IMR-90 (cell line): ENCODE measurements around the gene ABHD16A. TPM values are rescaled to one million over a fixed set of nuclear protein-coding genes. Genes with fewer than 3 reads are reported as not detected.
A peak's percentile ranks its signal among the peaks of the same experiment; 100 is the strongest.

Experiments
- ATAC-seq: fragments of 200-7000 bp; cut with Tn5 transposase; 2 replicates; pipeline ENCODE4 v1.9.1; 2020; ENCODE audit warnings: low read depth, mild to moderate bottlenecking, moderate library complexity
- BruUV-seq: library from RNA; stranded (reverse); fragments of 400-500 nt; replicated peaks from 2 replicates; lab custom pipeline; 2021; lab: Mats Ljungman, UMichigan
- CTCF ChIA-PET: fragments of 300-600 bp; formaldehyde crosslinking; extraction: SDS; loops from one replicate; lab custom pipeline; 2021; ENCODE audit warnings: antibody characterized with exemption; lab: Yijun Ruan, JAX
- POLR2A ChIA-PET: fragments of 300-600 bp; sonication (Branson Sonifier 250); formaldehyde crosslinking; loops from one replicate; lab custom pipeline; 2022; ENCODE audit warnings: antibody characterized with exemption; ENCODE audit not compliant: unreplicated experiment; lab: Charles Lee
- DNase-seq: peaks from one replicate; pipeline ENCODE4 v3.0.0; 2013
- H2AFZ ChIP-seq: replicated peaks from 2 replicates; pipeline ENCODE3; 2013; ENCODE audit warnings: low read length, mild to moderate bottlenecking; ENCODE audit not compliant: poor library complexity
- H2AK5ac ChIP-seq: 2 replicates; pipeline ENCODE4 v1.6.1; 2013; ENCODE audit warnings: low read depth, low read length, inconsistent platforms
- H2AK9ac ChIP-seq: replicated peaks from 2 replicates; pipeline ENCODE3; 2013; ENCODE audit warnings: mild to moderate bottlenecking, low read depth, low read length, moderate library complexity; ENCODE audit not compliant: poor library complexity
- H2BK120ac ChIP-seq: 2 replicates; pipeline ENCODE4 v1.6.1; 2013; ENCODE audit warnings: low read depth, low read length, inconsistent platforms
- H2BK15ac ChIP-seq: 3 replicates; pipeline ENCODE4 v1.6.1; 2013; ENCODE audit warnings: low read depth, low read length, inconsistent platforms
- H2BK20ac ChIP-seq: 2 replicates; pipeline ENCODE4 v1.6.1; 2013; ENCODE audit warnings: low read depth, mild to moderate bottlenecking, inconsistent platforms, low read length, moderate library complexity
- H2BK5ac ChIP-seq: 2 replicates; pipeline ENCODE4 v1.6.1; 2013; ENCODE audit warnings: mild to moderate bottlenecking, low read depth, low read length, inconsistent platforms; ENCODE audit not compliant: poor library complexity, severe bottlenecking
- H3K14ac ChIP-seq: replicated peaks from 2 replicates; pipeline ENCODE4 v1.6.1; 2013; ENCODE audit warnings: low read depth, low read length, inconsistent platforms
- H3K18ac ChIP-seq: 2 replicates; pipeline ENCODE4 v1.6.1; 2013; ENCODE audit warnings: low read depth, low read length, control low read depth
- H3K23ac ChIP-seq: 2 replicates; pipeline ENCODE4 v1.6.1; 2013; ENCODE audit warnings: low read depth, low read length, inconsistent platforms
- H3K27ac ChIP-seq: 2 replicates; pipeline ENCODE4 v1.5.1; 2013; ENCODE audit warnings: mild to moderate bottlenecking, control low read depth, low read length; ENCODE audit not compliant: insufficient read depth
- H3K27me3 ChIP-seq: 2 replicates; pipeline ENCODE4 v1.6.1; 2013; ENCODE audit warnings: low read length; ENCODE audit not compliant: control insufficient read depth, insufficient read depth
- H3K36me3 ChIP-seq: 2 replicates; pipeline ENCODE4 v1.6.1; 2013; ENCODE audit warnings: low read length, mixed read lengths; ENCODE audit not compliant: control insufficient read depth, insufficient read depth
- H3K4ac ChIP-seq: 2 replicates; pipeline ENCODE4 v1.6.1; 2013; ENCODE audit warnings: low read depth, low read length, inconsistent platforms
- H3K4me1 ChIP-seq: 2 replicates; pipeline ENCODE4 v1.6.1; 2013; ENCODE audit warnings: low read length, mixed read lengths; ENCODE audit not compliant: control insufficient read depth, insufficient read depth
- H3K4me2 ChIP-seq: 2 replicates; pipeline ENCODE4 v1.6.1; 2013; ENCODE audit warnings: low read depth, mild to moderate bottlenecking, control low read depth, low read length, moderate library complexity
- H3K4me3 ChIP-seq: 2 replicates; pipeline ENCODE4 v1.5.1; 2013; ENCODE audit warnings: low read depth, mild to moderate bottlenecking, control low read depth, low read length, moderate library complexity; ENCODE audit not compliant: insufficient read depth
- H3K56ac ChIP-seq: 2 replicates; pipeline ENCODE4 v1.6.1; 2013; ENCODE audit warnings: low read length, inconsistent platforms; ENCODE audit not compliant: insufficient read depth; ENCODE audit errors: extremely low read depth
- H3K79me1 ChIP-seq, 2 experiments: 2 replicates each; pipeline ENCODE4 v1.6.1; 2013; ENCODE audit warnings: low read length in 2 of 2, inconsistent platforms in 1 of 2, low read depth in 1 of 2
- H3K9ac ChIP-seq: 2 replicates; pipeline ENCODE4 v1.6.1; 2013; ENCODE audit warnings: low read depth, low read length, control low read depth
- H3K9me1 ChIP-seq: 2 replicates; pipeline ENCODE4 v1.6.1; 2013; ENCODE audit warnings: low read length, inconsistent platforms; ENCODE audit not compliant: insufficient read depth
- H3K9me3 ChIP-seq: 2 replicates; pipeline ENCODE4 v1.6.1; 2013; ENCODE audit warnings: low read length; ENCODE audit not compliant: control insufficient read depth, insufficient read depth
- H4K20me1 ChIP-seq: 2 replicates; pipeline ENCODE4 v1.6.1; 2013; ENCODE audit warnings: low read length, inconsistent platforms; ENCODE audit not compliant: insufficient read depth
- H4K5ac ChIP-seq: 2 replicates; pipeline ENCODE4 v1.6.1; 2013; ENCODE audit warnings: mild to moderate bottlenecking, low read depth, low read length, control low read depth
- H4K8ac ChIP-seq, 2 experiments: 2 replicates each; pipeline ENCODE4 v1.6.1; 2013; ENCODE audit warnings: low read depth in 2 of 2, low read length in 2 of 2, control low read depth in 1 of 2, inconsistent platforms in 1 of 2
- H4K91ac ChIP-seq: 2 replicates; pipeline ENCODE4 v1.6.1; 2013; ENCODE audit warnings: low read depth, low read length, inconsistent platforms; ENCODE audit not compliant: insufficient read depth
- CEBPB ChIP-seq: IDR thresholded peaks from 2 replicates; pipeline ENCODE4 v1.6.1; 2012; ENCODE audit warnings: low read depth, low read length, improper control_type of control experiment
- CHD1 ChIP-seq: IDR thresholded peaks from 2 replicates; pipeline ENCODE4 v1.6.1; 2012; ENCODE audit warnings: low read depth, low read length, improper control_type of control experiment
- MAFK ChIP-seq: IDR thresholded peaks from 2 replicates; pipeline ENCODE4 v1.6.1; 2012; ENCODE audit warnings: low read depth, low read length, improper control_type of control experiment
- MXI1 ChIP-seq: IDR thresholded peaks from 2 replicates; pipeline ENCODE4 v1.6.1; 2012; ENCODE audit warnings: low read depth, mild to moderate bottlenecking, low read length, moderate library complexity, borderline replicate concordance
- POLR2A ChIP-seq: IDR thresholded peaks from 2 replicates; pipeline ENCODE4 v1.6.1; 2012; ENCODE audit warnings: mild to moderate bottlenecking, low read depth, low read length
- RCOR1 ChIP-seq: IDR thresholded peaks from 2 replicates; pipeline ENCODE4 v1.6.1; 2012; ENCODE audit warnings: mild to moderate bottlenecking, low read length, improper control_type of control experiment; ENCODE audit not compliant: insufficient replicate concordance
- WGBS, 2 experiments: methylation state at CpG; one replicate each; pipeline versions ENCODE4 v1.1.5 to v1.1.7; 2013; ENCODE audit warnings: missing lambda C conversion rate in 2 of 2; ENCODE audit not compliant: insufficient read length in 1 of 2; ENCODE audit errors: extremely low coverage in 2 of 2; 5-methylcytosine and 5-hydroxymethylcytosine counted together
- dilution Hi-C: fragments of 300-500 bp; cut with HindIII; formaldehyde crosslinking; loops from one replicate; pipeline ENCODE4 v1.14.3; 2018; ENCODE audit warnings: low sequenced_read_pairs; ENCODE audit not compliant: unreplicated experiment
- in situ Hi-C: fragments of 300-500 bp; cut with MboI; formaldehyde crosslinking; loops from 3 replicates; pipeline ENCODE4 v1.14.3; 2019; ENCODE audit warnings: low sequenced_read_pairs, inconsistent platforms, mixed read lengths
- intact Hi-C: fragments of 100-400 bp; cut with micrococcal nuclease; formaldehyde crosslinking; loops from 2 replicates; pipeline ENCODE4 v1.10.0; 2022
- polyA plus RNA-seq, 3 experiments: library from polyadenylated mRNA; depleted of rRNA; stranded (reverse); fragments of >200 nt; gene quantifications; 2 replicates each; pipeline ENCODE4 v1.2.3, GENCODE V29; 2012; ENCODE audit warnings: low replicate concordance in 1 of 3
- total RNA-seq: library from RNA; depleted of rRNA; stranded (reverse); fragments of >200 nt; gene quantifications from 2 replicates; pipeline ENCODE4 v1.2.3, GENCODE V29; 2012

Gene ABHD16A
- total and polyA plus RNA-seq, 2 of the 4 experiments (the other 2 are of a cell fraction), result 31.5 to 35.1 TPM

- Histone ChIP-seq H3K79me1 (peaks cover 26 to 84% of the 10 kb centered on the region in 2 experiments; a peak in 3 of 4 replicates), H3K27me3 (no peaks in the 10 kb centered on the region), H3K23ac (peak within 1 kb of the TSS; percentile 57), H2AK9ac (peak within 1 kb of the TSS; percentile 90), H3K4ac (peak within 1 kb of the TSS; percentile 88), H4K20me1 (peaks cover 17% of the 10 kb centered on the region), H2BK5ac (peak within 1 kb of the TSS; percentile 78), H3K4me3 (peak within 1 kb of the TSS; percentile 92), H2BK120ac (peak within 1 kb of the TSS; percentile 18; the same call in 1 of the 2 replicates), H3K36me3 (peaks cover 15% of the 10 kb centered on the region), H3K18ac (peak within 1 kb of the TSS; percentile 47), H3K14ac (peak within 1 kb of the TSS; percentile 95), H4K5ac (peak within 1 kb of the TSS; percentile 57), H2BK15ac (no peak within 1 kb of the TSS), H3K9me3 (no peaks in the 10 kb centered on the region), H2BK20ac (no peak within 1 kb of the TSS), H2AK5ac (peak within 1 kb of the TSS; percentile 89), H3K4me2 (peak within 1 kb of the TSS; percentile 87), H3K4me1 (peaks cover 21% of the 10 kb centered on the region), H3K9me1 (peaks cover 17% of the 10 kb centered on the region; the same call in 1 of the 2 replicates), H2AFZ (peak within 1 kb of the TSS; percentile 89), H3K9ac (peak within 1 kb of the TSS; percentile 98), H3K56ac (peak within 1 kb of the TSS; percentile 90), H3K27ac (peak within 1 kb of the TSS; percentile 93), H4K8ac (peak within 1 kb of the TSS; percentile 82 to 95), H4K91ac (peak within 1 kb of the TSS; percentile 86)
- dilution Hi-C loops, result no loop called here
- ChIA-PET CTCF (interaction anchor here (0.6 kb wide), 1 partner anchor 114 kb away, joined by 3 read pairs; the partner anchor contains the start of gene ATP6V1G2), POLR2A (interaction anchor here (0.5 to 1.2 kb wide), 8 partner anchors 9 to 1758 kb away, joined by 3 to 11 read pairs (median 3); partner anchors contain the start of genes ABHD16A and BAG6)
- in situ Hi-C loops, result no loop called here
- TF ChIP-seq CHD1 (no peak), CEBPB (peak; percentile 86), MAFK (no peak), MXI1 (peak; percentile 24; the same call in 1 of the 2 replicates), RCOR1 (no peak), POLR2A (peak; percentile 76)
- peak; percentile 75 for DNase-seq
- no TSS peak for BruUV-seq
- intact Hi-C loops, result loop anchor here (5.0 kb wide), 1 partner anchor 172 kb away; no protein-coding TSS in a partner anchor
- WGBS, 2 experiments, result 1% methylated on average over 38 of the region's 52 CpGs; no CpG with 5 or more reads in 1 of the 2 experiments
- ATAC-seq, result peak; percentile 82
Measured at GRCh38 chr6:31660381-31661261, 42.5 kb downstream of the ABHD16A start, which contains the start of gene C6orf47. Gene C6orf47, minus strand, starts transcription at chr6:31660778. Its CDS starts 831 bp downstream, at chr6:31659947.
